NCI-H2227 (cell line): ENCODE results near the gene EFCAB3.
"Not testable (repeated sequence)": the region's sequence is repeated elsewhere in the genome, so short reads cannot be mapped to it uniquely, and the experiment has no call there.

Source experiments
- DNase-seq: peaks from one replicate; lab custom pipeline; 2025; ENCODE audit not compliant: unreplicated experiment; lab: John Stamatoyannopoulos, UW

The EFCAB3 gene

GRCh38 chr17:62458483-62458882, 78.1 kb downstream of the EFCAB3 start:
- DNase-seq = not testable (repeated sequence)

GRCh38 chr17:62464422-62464821, 84.1 kb downstream of the EFCAB3 start:
- not testable (repeated sequence) for DNase-seq

- not testable (repeated sequence) for DNase-seq
Observed at GRCh38 chr17:62465271-62465670, 84.9 kb downstream of the EFCAB3 start.
